DND-41 (cell line): ENCODE measurements around the gene STAT4.

Experiments used
- ATAC-seq: fragments of 200-7000 bp; cut with Tn5 transposase; 3 replicates; pipeline ENCODE4 v1.9.1; 2021; ENCODE audit warnings: low read depth; ENCODE audit not compliant: insufficient read depth
- DNase-seq: peaks from one replicate; pipeline ENCODE4 v3.0.0-alpha.2; 2020
- H2AFZ ChIP-seq: 2 replicates; pipeline ENCODE4 v1.6.0; 2012; ENCODE audit warnings: low read depth, low read length
- H3K27ac ChIP-seq: 2 replicates; pipeline ENCODE4 v1.5.1; 2012; ENCODE audit warnings: low read length, inconsistent platforms
- H3K27me3 ChIP-seq: fragments of 200-600 bp; sonication (generic); 2 replicates; pipeline ENCODE4 v1.6.0; 2012; ENCODE audit warnings: low read length, mild to moderate bottlenecking, inconsistent platforms; ENCODE audit not compliant: insufficient read depth, poor library complexity
- H3K36me3 ChIP-seq: 2 replicates; pipeline ENCODE4 v1.5.1; 2012; ENCODE audit warnings: low read length, inconsistent platforms; ENCODE audit not compliant: insufficient read depth
- H3K4me1 ChIP-seq: 2 replicates; pipeline ENCODE4 v1.5.1; 2012; ENCODE audit warnings: mild to moderate bottlenecking, low read length; ENCODE audit not compliant: insufficient read depth
- H3K4me2 ChIP-seq: 2 replicates; pipeline ENCODE4 v1.6.0; 2012; ENCODE audit warnings: mild to moderate bottlenecking, moderate library complexity, low read length, inconsistent platforms; ENCODE audit not compliant: insufficient read depth
- H3K4me3 ChIP-seq, 2 experiments: fragments of 200-600 bp in 1 of 2; shearing (Covaris generic) in 1 of 2; 2 replicates each; pipeline ENCODE4 v1.5.1; 2012 to 2016; ENCODE audit warnings: inconsistent platforms in 2 of 2, low read length in 2 of 2, mild to moderate bottlenecking in 2 of 2, low read depth in 1 of 2, moderate library complexity in 1 of 2
- H3K79me2 ChIP-seq: 2 replicates; pipeline ENCODE4 v1.6.0; 2012; ENCODE audit warnings: low read length, inconsistent platforms; ENCODE audit not compliant: insufficient read depth
- H3K9ac ChIP-seq: 2 replicates; pipeline ENCODE4 v1.6.0; 2012; ENCODE audit warnings: low read depth, mild to moderate bottlenecking, inconsistent platforms, low read length, moderate library complexity
- H3K9me3 ChIP-seq: 2 replicates; pipeline ENCODE4 v1.5.1; 2012; ENCODE audit warnings: low read length, moderate library complexity, mild to moderate bottlenecking, inconsistent platforms; ENCODE audit not compliant: insufficient read depth, severe bottlenecking
- H4K20me1 ChIP-seq: 2 replicates; pipeline ENCODE4 v1.6.0; 2012; ENCODE audit warnings: low read length; ENCODE audit not compliant: insufficient read depth
- CTCF ChIP-seq: IDR thresholded peaks from 2 replicates; pipeline ENCODE4 v1.5.1; 2012; ENCODE audit warnings: borderline replicate concordance, low read length, moderate library complexity, mild to moderate bottlenecking; ENCODE audit not compliant: poor library complexity, severe bottlenecking; ENCODE audit errors: extremely low read depth
- EZH2 ChIP-seq: IDR thresholded peaks from 3 replicates; pipeline ENCODE4 v1.6.1; 2012; ENCODE audit warnings: borderline replicate concordance, low read depth, mild to moderate bottlenecking, moderate library complexity, low read length, inconsistent platforms; ENCODE audit not compliant: severe bottlenecking

Gene STAT4

GRCh38 chr2:191032588-191033429, 118.0 kb downstream of the STAT4 start:
- no peak overlapping the region for H3K27ac ChIP-seq
- H3K27me3 ChIP-seq = no peaks in the 10 kb centered on the region
- no peak overlapping the region for H3K4me2 ChIP-seq
- H3K9ac ChIP-seq = no peak overlapping the region
- ATAC-seq = no peak
- H3K4me1 ChIP-seq = peaks cover 27% of the 10 kb centered on the region
- DNase-seq = no peak
- H3K79me2 ChIP-seq = no peaks in the 10 kb centered on the region
- H4K20me1 ChIP-seq = no peaks in the 10 kb centered on the region
- H3K36me3 ChIP-seq = no peaks in the 10 kb centered on the region
- TF ChIP-seq EZH2 = no peak
- no peak for TF ChIP-seq CTCF
- H3K4me3 ChIP-seq = no peak overlapping the region
- no peaks in the 10 kb centered on the region for H3K9me3 ChIP-seq
- no peak overlapping the region for H2AFZ ChIP-seq

- Histone ChIP-seq H3K27me3 (no peaks in the 10 kb centered on the region), H3K4me1 (peaks cover 27% of the 10 kb centered on the region), H3K27ac (no peak overlapping the region), H3K36me3 (no peaks in the 10 kb centered on the region), H2AFZ (no peak overlapping the region), H3K4me2 (no peak overlapping the region), H4K20me1 (no peaks in the 10 kb centered on the region), H3K79me2 (no peaks in the 10 kb centered on the region), H3K9me3 (no peaks in the 10 kb centered on the region), H3K9ac (no peak overlapping the region), H3K4me3 (no peak overlapping the region)
- no peak for DNase-seq
- no peak for ATAC-seq
- no peak for TF ChIP-seq CTCF
- TF ChIP-seq EZH2 = no peak
Measured at GRCh38 chr2:191031256-191031655, 119.5 kb downstream of the STAT4 start.

- Histone ChIP-seq H3K27me3 (no peaks in the 10 kb centered on the region), H3K36me3 (no peaks in the 10 kb centered on the region), H3K9ac (no peak overlapping the region), H3K4me1 (peaks cover 27% of the 10 kb centered on the region), H2AFZ (no peak overlapping the region), H4K20me1 (no peaks in the 10 kb centered on the region), H3K4me3 (no peak overlapping the region), H3K9me3 (no peaks in the 10 kb centered on the region), H3K4me2 (no peak overlapping the region), H3K27ac (no peak overlapping the region), H3K79me2 (no peaks in the 10 kb centered on the region)
- ATAC-seq = peak; percentile 87
- peak; percentile 54 for DNase-seq
- no peak for TF ChIP-seq EZH2
- TF ChIP-seq CTCF = peak; percentile 79
Measured at GRCh38 chr2:191030521-191031154, 120.2 kb downstream of the STAT4 start.
